Activated naive CD8-positive, alpha-beta T cell treated with anti-CD3 and anti-CD28 coated beads, Interleukin-2, amount 50 U/mL, for 16 hours (primary cell): ENCODE results near the gene STX10.
"Not testable (repeated sequence)": the region's sequence is repeated elsewhere in the genome, so short reads cannot be mapped to it uniquely, and the experiment has no call there.

Source experiments
- DNase-seq: peaks from one replicate; pipeline ENCODE4 v3.0.0-alpha.2; 2020; ENCODE audit warnings: low read depth, low spot score

The STX10 gene

GRCh38 chr19:13150187-13150930, at the start of gene STX10, which contains the start of gene IER2:
Gene STX10, minus strand, starts transcription at chr19:13150375. Its CDS starts 202 bp downstream, at chr19:13150173.
Gene IER2, plus strand, starts transcription at chr19:13150411. Its CDS starts 2,776 bp downstream, at chr19:13153187.
- DNase-seq, result peak; percentile 85

GRCh38 chr19:13198634-13199033, 48.5 kb upstream of the STX10 start:
- no peak for DNase-seq

GRCh38 chr19:13195678-13196077, 45.5 kb upstream of the STX10 start:
- DNase-seq, result no peak

- no peak for DNase-seq
Observed at GRCh38 chr19:13190781-13191540, 40.8 kb upstream of the STX10 start.

- no peak for DNase-seq
Observed at GRCh38 chr19:13189600-13189999, 39.4 kb upstream of the STX10 start.

- no peak for DNase-seq
Observed at GRCh38 chr19:13187419-13187818, 37.2 kb upstream of the STX10 start.

- not testable (repeated sequence) for DNase-seq
Observed at GRCh38 chr19:13186688-13187087, 36.5 kb upstream of the STX10 start.

- not testable (repeated sequence) for DNase-seq
Observed at GRCh38 chr19:13185763-13186657, 35.8 kb upstream of the STX10 start.

- not testable (repeated sequence) for DNase-seq
Observed at GRCh38 chr19:13184926-13185325, 34.8 kb upstream of the STX10 start.

- DNase-seq, result no peak
Observed at GRCh38 chr19:13181747-13182388, 31.7 kb upstream of the STX10 start.

- not testable (repeated sequence) for DNase-seq
Observed at GRCh38 chr19:13178291-13178690, 28.1 kb upstream of the STX10 start.

GRCh38 chr19:13177584-13177983, 27.4 kb upstream of the STX10 start:
- not testable (repeated sequence) for DNase-seq

- no peak for DNase-seq
Observed at GRCh38 chr19:13176345-13176744, 26.2 kb upstream of the STX10 start.

GRCh38 chr19:13173139-13173737, 23.1 kb upstream of the STX10 start:
- DNase-seq, result no peak

GRCh38 chr19:13172346-13173138, 22.4 kb upstream of the STX10 start:
- DNase-seq, result peak; percentile 74

GRCh38 chr19:13171146-13171545, 21.0 kb upstream of the STX10 start:
- DNase-seq, result no peak

GRCh38 chr19:13169769-13170168, 19.6 kb upstream of the STX10 start:
- DNase-seq, result no peak

- not testable (repeated sequence) for DNase-seq
Observed at GRCh38 chr19:13166151-13166550, 16.0 kb upstream of the STX10 start.

- no peak for DNase-seq
Observed at GRCh38 chr19:13165162-13165997, 15.2 kb upstream of the STX10 start.
